Lung (tissue), 13 donors: Measurements from ENCODE around the gene ZNF716. TPM values are rescaled to one million over a fixed set of nuclear protein-coding genes. Genes with fewer than 3 reads are reported as not detected.
"Not testable (repeated sequence)": the region's sequence is repeated elsewhere in the genome, so short reads cannot be mapped to it uniquely, and the experiment has no call there.

Experiments used
- ATAC-seq: fragments of 200-7000 bp; cut with Tn5 transposase; one replicate; pipeline ENCODE4 v1.9.1; 2020; ENCODE audit warnings: moderate number of reproducible peaks; ENCODE audit not compliant: insufficient read depth, low FRiP score
- DNase-seq, 3 donors: peaks; one replicate each; pipeline ENCODE4 v3.0.0-alpha.2; 2013 to 2017
- H3K27ac ChIP-seq, 2 donors: one replicate each; pipeline ENCODE4 v1.5.1; 2013; ENCODE audit warnings: mild to moderate bottlenecking in 2 of 2, moderate library complexity in 2 of 2, control low read depth in 1 of 2, inconsistent platforms in 1 of 2, low read depth in 1 of 2, low read length in 1 of 2
- H3K27me3 ChIP-seq, 3 donors: one replicate each; pipeline ENCODE4 v1.5.1; 2013; ENCODE audit warnings: low read length in 2 of 3; ENCODE audit not compliant: control insufficient read depth in 3 of 3, insufficient read depth in 3 of 3
- H3K36me3 ChIP-seq, 4 donors: one replicate each; pipeline ENCODE4 v1.5.1; 2013; ENCODE audit warnings: low read length in 4 of 4, mild to moderate bottlenecking in 1 of 4, moderate library complexity in 1 of 4; ENCODE audit not compliant: control insufficient read depth in 4 of 4, insufficient read depth in 4 of 4
- H3K4me1 ChIP-seq, 5 donors: one replicate each; pipeline ENCODE4 v1.5.1; 2013; ENCODE audit warnings: low read length in 5 of 5, mild to moderate bottlenecking in 2 of 5, moderate library complexity in 1 of 5; ENCODE audit not compliant: control insufficient read depth in 5 of 5, insufficient read depth in 5 of 5
- H3K4me3 ChIP-seq: one replicate; pipeline ENCODE4 v1.5.1; 2013; ENCODE audit warnings: mild to moderate bottlenecking, control low read depth, moderate library complexity
- H3K9ac ChIP-seq, 2 donors: one replicate each; pipeline ENCODE4 v1.5.1; 2013; ENCODE audit warnings: low read length in 2 of 2, control low read depth in 1 of 2; ENCODE audit not compliant: insufficient read depth in 1 of 2
- H3K9me3 ChIP-seq, 4 donors: one replicate each; pipeline ENCODE4 v1.5.1; 2013; ENCODE audit warnings: low read length in 3 of 4, mild to moderate bottlenecking in 1 of 4, moderate library complexity in 1 of 4; ENCODE audit not compliant: control insufficient read depth in 4 of 4, insufficient read depth in 3 of 4
- WGBS, 2 donors: extraction: QIAGEN DNeasy Blood & Tissue Kit; methylation state at CpG; one replicate each; pipeline ENCODE4 v1.1.7; 2013; 5-methylcytosine and 5-hydroxymethylcytosine counted together
- polyA plus RNA-seq, 2 donors: library from polyadenylated mRNA; stranded (reverse); fragments of 200-250 nt; gene quantifications; one replicate each; pipeline ENCODE4 v1.2.1, GENCODE V29; 2013
- small RNA-seq: library from RNA; depleted of rRNA; stranded (forward); fragments of <200 nt; gene quantifications from one replicate; pipeline ENCODE3, GENCODE V24; 2014; ENCODE audit warnings: low replicate concordance
- total RNA-seq, 2 donors: library from RNA; depleted of rRNA in 1 of 2; stranded (reverse); fragments of >200 nt in 1 of 2; gene quantifications; one replicate each; pipeline ENCODE4 v1.2.1, GENCODE V29; 2014 to 2021
- TF ChIP-seq, protein P1 (sequence below): IDR thresholded peaks from 2 replicates; pipeline ENCODE4 v1.5.1; 2012; ENCODE audit warnings: mild to moderate bottlenecking; ENCODE audit errors: control extremely low read depth, extremely low read depth
- donor health status: control.
- donor health status: control.
- donor health status: Bipolar disorder and iron deficiency.
- donor health status: healthy.
- donor health status: DM: yes; HTN: yes; CAD: no.

ZNF716 gene
- total and polyA plus RNA-seq, 4 donors: not detected

DNA sequence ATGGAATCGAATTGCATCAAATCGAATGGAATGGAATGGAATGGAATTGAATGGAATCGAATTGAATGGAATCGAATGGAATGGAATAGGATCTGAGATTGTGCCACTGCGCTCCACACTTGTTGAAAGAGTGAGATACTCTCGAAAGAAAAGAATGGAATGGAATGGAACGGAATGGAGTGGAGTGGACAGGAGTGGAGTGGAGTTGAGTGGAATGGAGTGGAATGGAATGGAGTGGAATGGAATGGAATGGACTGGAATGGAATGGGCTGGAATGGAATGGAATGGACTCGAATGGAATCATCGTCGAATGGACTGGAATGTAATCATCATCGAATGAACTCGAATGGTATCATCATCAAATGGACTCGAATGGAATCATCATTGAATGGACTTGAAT is 38.0 kb downstream of the ZNF716 start:
- no peaks in the 10 kb centered on the region for H3K27me3 ChIP-seq
- no peak overlapping the region for H3K4me3 ChIP-seq
- no peak overlapping the region for H3K27ac ChIP-seq
- no peak overlapping the region for H3K9ac ChIP-seq
- 85% methylated on average over 13 of the region's 13 CpGs for WGBS, 2 donors
- no peaks in the 10 kb centered on the region for H3K36me3 ChIP-seq
- TF ChIP-seq, protein P1, sequence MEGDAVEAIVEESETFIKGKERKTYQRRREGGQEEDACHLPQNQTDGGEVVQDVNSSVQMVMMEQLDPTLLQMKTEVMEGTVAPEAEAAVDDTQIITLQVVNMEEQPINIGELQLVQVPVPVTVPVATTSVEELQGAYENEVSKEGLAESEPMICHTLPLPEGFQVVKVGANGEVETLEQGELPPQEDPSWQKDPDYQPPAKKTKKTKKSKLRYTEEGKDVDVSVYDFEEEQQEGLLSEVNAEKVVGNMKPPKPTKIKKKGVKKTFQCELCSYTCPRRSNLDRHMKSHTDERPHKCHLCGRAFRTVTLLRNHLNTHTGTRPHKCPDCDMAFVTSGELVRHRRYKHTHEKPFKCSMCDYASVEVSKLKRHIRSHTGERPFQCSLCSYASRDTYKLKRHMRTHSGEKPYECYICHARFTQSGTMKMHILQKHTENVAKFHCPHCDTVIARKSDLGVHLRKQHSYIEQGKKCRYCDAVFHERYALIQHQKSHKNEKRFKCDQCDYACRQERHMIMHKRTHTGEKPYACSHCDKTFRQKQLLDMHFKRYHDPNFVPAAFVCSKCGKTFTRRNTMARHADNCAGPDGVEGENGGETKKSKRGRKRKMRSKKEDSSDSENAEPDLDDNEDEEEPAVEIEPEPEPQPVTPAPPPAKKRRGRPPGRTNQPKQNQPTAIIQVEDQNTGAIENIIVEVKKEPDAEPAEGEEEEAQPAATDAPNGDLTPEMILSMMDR: no peak
- no peaks in the 10 kb centered on the region for H3K4me1 ChIP-seq
- ATAC-seq: no peak
- no peak for DNase-seq
- H3K9me3 ChIP-seq: peaks cover 16 to 52% (median 37%) of the 10 kb centered on the region in 4 donors

DNA sequence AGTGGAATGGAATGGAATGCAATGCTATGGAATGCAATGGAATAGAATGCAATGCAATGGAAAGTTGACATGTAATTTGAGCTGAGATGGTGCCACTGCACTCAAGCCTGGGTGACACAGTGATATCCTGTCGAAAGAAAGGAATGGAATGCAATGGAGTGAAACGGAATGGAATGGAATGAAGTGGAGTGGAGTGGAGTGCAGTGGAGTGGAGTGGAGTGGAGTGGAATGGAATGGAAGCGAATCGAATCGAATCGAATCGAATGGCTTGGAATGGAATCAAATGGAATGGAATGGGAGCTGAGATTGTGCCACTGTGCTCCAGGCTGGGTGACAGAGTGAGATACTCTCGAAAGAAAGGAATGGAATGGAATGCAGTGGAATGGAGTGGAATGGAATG is 45.1 kb downstream of the ZNF716 start:
- 77 to 85% methylated on average over 8 of the region's 8 CpGs for WGBS, 2 donors
- H3K36me3 ChIP-seq, H3K9ac ChIP-seq, H3K4me1 ChIP-seq, H3K27me3 ChIP-seq, ATAC-seq, H3K27ac ChIP-seq, DNase-seq, H3K4me3 ChIP-seq: not testable (repeated sequence)
- peaks cover 3 to 44% (median 20%) of the 10 kb centered on the region in 4 donors for H3K9me3 ChIP-seq

DNA sequence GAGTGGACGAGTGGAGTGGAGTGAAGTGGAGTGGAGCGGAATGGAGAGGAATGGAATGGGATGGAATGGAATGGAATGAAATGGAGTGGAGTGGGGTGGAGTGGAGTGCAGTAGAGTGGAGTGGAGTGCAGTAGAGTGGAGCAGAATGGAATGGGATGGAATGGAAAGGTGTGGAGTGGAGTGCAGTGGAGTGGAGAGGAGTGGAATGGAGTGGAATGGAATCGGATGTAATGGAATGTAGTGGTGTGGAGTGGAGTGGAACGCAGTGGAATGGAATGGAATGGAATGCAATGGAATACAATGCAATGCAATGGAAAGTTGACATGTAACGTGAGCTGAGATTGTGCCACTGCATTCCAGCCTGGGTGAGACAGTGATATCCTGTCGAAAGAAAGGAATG is 46.4 kb downstream of the ZNF716 start:
- Histone ChIP-seq H3K4me3 (no peak overlapping the region), H3K9ac (no peak overlapping the region), H3K9me3 (peaks cover 5 to 35% (median 18%) of the 10 kb centered on the region in 4 donors), H3K36me3 (no peaks in the 10 kb centered on the region), H3K27me3 (no peaks in the 10 kb centered on the region), H3K27ac (no peak overlapping the region), H3K4me1 (no peaks in the 10 kb centered on the region)
- ATAC-seq (no peak), DNase-seq (no peak)
- TF ChIP-seq, protein P1: no peak
- WGBS, 2 donors: 56 to 64% methylated on average over 6 of the region's 6 CpGs

- no peaks in the 10 kb centered on the region for H3K36me3 ChIP-seq
- ATAC-seq: no peak
- 80 to 84% methylated on average over 1 of the region's 1 CpG for WGBS, 2 donors
- H3K27me3 ChIP-seq: no peaks in the 10 kb centered on the region
- peaks cover 0 to 20% (median 8%) of the 10 kb centered on the region in 4 donors for H3K9me3 ChIP-seq
- TF ChIP-seq, protein P1: no peak
- DNase-seq: no peak
- H3K27ac ChIP-seq: no peak overlapping the region
- no peak overlapping the region for H3K9ac ChIP-seq
- no peak overlapping the region for H3K4me3 ChIP-seq
- no peaks in the 10 kb centered on the region for H3K4me1 ChIP-seq
Observed at GRCh38 chr7:57505176-57505575, 55.2 kb downstream of the ZNF716 start.

Small RNA genes lying within 50 kb of the gene (small RNA-seq; reads per million reads assigned to genes)
- not detected for gene MIR3147
